GM21717 (cell line): ENCODE results near the gene TMEM63C.
"Not testable (repeated sequence)": the region's sequence is repeated elsewhere in the genome, so short reads cannot be mapped to it uniquely, and the experiment has no call there.

ENCODE experiments used
- ATAC-seq: cut with Tn5 transposase; IDR thresholded peaks from one replicate; pipeline ENCODE4 v1.9.1; 2021; ENCODE audit warnings: mild to moderate bottlenecking, moderate library complexity; ENCODE audit not compliant: unreplicated experiment

The TMEM63C gene

DNA sequence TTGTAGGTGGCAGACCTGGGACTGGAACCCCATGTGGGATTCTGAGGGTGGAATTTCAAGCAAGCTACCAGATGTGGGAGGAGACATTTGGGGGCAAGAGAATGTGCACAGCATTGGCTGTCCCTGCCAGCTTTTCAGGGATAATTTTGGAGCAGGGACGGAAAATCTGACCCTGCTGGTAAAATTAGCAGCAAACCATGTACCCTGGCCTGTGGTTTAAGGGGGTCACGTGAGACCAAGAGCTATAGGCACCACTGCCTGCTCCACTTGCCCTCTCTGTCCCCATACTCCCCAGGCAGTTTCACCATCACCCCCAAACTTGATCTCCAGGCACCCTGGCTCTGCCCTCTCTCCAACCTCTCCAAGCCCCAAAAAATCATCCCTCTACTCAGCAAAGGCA, 26.5 kb upstream of the TMEM63C start:
- ATAC-seq, result no peak

DNA sequence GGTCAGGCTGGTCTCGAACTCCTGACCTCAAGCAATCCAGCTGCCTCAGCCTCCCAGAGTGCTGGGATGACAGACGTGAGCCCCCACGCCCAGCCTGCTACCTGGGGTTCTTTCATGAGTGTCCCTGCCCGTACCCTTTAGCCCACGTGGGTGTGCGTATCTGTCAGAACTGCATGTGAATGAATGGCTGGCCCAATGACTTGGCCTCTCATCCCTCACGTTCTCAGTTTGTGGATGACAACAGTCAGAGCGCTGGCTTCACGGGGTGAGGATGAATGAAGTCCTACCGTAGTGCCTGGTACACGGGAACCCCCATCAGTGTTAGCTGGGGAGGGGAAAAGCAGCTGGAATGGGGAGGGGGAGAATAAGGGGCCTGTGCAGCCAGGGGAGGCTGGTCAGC, 23.9 kb upstream of the TMEM63C start:
- no peak for ATAC-seq

DNA sequence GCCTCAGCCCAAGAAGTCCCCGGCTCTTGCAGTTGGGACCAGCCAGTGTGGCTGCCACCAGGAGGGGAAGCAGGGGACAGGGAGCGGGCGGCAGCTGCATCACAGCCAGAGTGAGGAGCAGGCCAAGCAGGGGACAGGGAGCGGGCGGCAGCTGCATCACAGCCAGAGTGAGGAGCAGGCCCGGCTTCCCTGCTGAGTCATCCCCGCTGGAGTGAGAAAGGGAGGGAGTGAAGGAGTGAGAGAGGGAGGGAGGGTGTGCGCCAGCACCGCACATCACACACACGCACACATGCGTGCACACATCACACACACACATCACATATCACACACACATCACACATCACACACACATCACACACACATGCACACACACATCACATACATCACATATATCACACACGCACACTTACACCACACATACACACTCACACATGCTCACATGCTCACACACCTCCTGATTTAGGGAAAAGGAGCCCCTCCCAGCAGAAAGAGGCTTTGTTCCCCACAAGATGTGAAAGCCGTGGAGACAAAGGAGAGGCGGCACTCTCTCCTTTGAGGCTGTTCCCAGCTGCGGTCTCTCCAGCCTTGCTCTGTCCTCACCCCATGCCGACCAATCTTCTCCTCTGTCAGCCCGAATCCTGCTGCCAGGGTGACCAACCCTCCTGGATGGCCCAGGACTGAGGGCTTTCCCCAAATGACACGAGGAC, 23.3 kb upstream of the TMEM63C start:
- no peak for ATAC-seq

DNA sequence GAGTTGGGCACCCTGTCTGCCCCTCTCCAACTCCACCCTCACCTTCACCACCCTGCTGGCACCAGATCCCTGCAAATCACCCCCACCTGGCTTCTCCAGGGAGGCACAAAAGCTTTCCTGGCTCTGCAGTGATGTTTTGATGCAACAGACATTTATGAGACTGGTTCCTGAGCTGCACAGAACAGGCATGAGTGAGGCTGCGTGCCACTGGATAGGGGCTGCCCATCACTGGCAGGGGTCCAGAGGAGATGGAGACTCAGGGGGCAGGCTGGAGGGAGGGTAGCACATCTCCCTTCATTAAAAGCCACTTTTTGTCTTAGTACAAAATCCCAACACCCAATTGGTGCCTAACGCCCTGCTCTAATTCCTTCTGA, 22.7 kb upstream of the TMEM63C start:
- ATAC-seq, result no peak

DNA sequence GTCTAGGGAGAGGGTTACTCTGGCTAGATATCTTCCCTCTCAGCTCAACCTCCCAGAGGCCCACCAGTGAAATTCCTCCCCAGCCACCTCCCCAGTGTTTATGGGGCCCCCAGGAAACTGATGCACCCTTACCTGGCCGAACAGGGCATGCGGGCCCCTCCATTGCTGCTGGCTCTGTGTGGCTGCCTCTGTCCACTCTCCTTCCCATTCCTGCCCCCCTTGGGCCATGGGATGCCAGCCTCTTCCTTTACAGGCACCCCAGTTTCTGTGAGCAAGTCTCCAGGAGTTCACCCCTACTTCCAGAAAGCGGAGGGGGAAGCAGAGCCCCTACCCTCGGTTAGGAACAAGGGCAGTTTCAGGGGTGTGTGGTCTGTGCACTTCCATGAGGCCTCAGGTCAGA, 20.6 kb upstream of the TMEM63C start:
- no peak for ATAC-seq

DNA sequence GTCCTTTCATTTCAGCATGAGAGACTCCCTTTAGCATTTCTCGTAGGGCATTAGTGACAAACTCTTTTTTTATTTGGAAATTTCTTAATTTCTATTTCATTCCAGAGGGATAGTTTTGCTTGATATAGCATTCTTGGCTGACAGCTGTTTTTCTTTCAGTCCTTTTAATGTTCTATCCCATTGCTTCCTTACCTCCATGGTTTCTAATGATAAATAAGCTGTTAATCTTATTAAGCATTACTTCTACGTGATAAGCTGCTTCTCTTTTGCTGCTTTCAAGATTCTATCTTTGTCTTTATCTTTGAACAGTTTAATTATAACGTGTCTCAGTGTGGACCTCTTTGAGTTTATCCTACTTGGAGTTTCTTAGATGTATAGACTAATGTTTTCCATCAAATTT, 11.6 kb upstream of the TMEM63C start:
- no peak for ATAC-seq

DNA sequence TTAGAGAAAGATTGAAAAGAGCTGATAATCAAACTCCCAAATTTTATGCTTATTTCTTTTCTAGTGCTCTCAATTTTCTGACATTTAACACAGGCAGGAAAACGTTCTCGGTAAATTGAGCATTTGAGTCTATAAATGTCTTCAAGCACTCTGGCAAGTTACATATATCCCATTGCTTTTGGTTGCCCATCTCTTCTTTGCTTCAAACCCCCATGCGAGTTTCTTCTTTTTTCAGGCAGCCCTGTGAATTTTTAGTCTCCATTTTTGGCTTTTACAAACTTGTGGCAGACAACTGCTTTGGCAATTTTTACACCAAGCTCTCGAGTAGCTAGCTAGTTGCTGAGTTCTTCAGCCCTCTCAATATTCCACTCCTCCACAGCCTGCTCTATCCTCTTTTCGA, 8.7 kb upstream of the TMEM63C start:
- ATAC-seq, result no peak

DNA sequence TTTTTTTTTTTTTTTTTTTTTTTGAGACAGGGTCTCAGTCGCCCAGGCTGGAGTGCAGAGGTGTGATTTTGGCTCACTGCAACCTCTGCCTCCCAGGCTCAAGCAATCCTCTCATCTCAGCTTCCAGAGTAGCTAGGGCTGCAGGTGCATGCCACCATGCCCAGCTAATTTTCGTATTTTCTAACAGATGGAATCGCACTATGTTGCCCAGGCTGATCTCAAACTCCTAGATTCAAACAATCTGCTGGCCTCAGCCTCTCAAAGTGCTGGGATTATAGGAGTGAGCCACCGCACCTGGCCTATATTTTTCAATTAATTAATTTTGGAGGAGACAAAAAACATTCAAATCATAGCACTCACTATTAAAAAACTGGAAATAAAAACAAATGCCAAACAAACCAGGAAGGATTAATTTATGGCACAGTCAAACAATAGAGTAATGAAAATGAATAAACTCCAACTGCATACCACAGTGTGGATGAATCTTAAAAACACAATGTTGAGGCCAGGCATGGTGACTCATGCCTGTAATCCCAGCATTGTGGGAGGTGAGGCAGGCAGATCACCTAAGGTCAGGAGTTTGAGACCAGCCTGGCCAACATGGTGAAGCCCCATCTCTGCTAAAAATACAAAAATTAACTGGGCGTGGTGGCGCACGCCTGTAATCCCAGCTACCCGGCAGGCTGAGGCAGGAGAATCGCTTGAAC, 7.5 kb upstream of the TMEM63C start:
- ATAC-seq, result not testable (repeated sequence)

DNA sequence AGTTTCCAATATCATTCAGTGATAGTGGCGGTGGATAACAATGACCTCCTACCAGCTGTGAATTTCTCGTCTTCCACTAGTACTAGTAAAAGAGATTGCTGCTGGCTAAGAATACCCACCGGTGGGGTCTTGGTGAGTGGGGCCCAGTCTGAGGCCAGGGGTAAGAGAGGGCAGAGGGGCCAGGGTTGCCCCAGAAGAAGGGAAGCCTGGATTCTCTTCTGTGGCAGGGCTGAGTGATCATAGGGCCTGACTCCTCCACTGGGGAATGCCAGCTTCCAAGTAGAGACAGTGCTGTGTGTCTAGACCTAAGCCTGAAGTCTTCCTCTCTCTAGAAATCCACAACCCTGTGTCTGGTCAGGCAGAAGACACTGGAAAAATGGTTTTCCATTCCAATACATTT, 5.8 kb upstream of the TMEM63C start:
- ATAC-seq, result no peak

DNA sequence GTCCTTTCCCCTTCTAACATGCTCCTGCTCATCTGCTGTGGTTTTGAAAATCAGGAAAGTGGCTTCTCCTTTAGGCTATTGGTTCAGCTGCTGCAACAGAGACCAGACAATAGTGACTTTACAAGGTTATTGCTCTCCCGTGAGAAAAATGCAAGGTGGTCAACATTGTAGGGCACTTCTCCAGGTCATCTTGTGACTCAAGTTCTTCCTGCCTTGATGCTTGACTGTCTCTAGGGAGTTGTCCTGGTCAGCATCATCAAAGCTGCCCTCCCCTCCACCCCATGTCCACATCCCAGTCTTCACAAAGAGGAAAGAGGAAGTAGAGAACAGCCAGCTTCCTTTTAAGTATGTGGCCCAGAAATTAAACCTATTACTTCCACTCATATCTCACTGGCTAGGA, 3.9 kb upstream of the TMEM63C start:
- no peak for ATAC-seq

DNA sequence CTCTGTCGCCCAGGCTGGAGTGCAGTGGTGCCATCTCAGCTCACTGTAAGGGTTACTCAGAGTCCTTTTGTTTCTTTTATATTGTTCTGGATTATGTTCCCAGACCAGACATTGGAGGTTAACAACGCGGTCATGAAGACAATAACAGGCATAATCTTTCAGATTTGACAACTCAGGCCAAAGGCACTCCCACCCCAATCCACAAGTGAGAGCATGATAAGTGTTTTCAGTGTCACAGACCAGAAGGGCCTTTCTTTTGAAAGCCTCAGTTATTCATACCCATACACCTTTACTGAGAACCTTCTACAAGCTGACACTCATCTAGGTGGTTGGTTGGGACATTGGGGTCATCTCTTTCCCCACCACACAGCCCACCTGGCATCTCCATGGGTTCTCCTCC, 2.9 kb upstream of the TMEM63C start:
- ATAC-seq, result no peak

DNA sequence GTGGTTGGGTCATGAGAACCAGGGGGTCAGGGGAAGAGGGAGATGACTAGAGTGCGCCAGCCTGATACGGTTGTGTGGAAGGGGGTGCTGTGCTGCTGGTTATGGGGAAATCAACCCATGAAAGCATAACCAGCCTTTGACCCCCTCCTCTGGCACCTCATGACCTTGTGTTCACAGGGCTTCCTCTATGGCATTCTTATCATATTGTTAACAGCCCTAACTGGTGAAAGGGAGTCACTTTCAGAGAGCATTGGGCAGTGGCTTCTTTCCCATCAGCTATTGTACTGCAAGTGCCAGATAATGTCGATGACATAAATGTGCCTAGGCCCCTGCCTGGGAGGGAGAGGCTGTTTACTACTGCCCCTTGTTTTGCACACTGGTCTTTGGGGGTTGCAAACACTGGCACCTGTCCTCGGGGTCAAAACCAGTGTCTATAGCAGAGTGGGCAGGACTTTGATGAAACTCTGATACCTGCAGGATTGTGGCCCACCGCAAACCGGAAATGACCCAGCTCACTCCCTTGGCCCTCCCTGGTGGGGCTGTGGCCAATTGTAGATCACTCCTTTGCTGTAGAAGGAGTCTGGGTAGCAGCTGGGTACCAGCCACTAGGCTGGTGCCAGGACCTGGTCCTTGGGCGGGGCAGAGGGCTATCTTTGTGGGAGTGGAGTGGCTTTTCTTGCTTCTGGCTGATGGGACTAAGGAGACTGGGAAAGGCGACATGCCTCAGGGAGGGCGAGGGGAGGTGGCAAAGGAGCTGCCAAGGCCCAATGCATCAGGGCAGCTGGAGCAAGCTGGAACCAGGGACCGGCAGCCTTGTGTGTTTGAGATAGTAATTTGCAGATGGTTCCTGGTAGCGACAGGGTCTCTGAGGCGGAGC, 634 bp upstream of the TMEM63C start:
- no peak for ATAC-seq

DNA sequence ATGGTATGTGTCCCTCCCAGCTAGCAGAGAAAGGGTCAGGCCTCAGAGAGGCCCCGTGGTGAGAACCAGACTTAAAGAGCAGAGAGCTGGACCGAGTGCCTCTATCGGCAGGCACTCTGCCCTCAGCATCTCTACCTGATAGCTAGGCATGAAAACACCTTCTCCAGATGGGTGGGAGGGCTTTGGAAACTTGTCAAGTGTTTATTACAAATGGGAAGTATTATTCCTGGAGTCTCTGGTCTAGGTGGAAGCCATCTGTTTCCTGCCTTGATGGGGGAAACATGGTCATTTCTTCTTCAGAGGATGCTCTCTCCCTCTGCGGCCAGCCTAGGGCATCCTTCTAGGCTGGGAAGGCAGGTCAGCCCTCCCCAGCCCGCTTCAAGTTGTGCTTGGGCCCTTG, 2.3 kb downstream of the TMEM63C start:
- ATAC-seq, result no peak

DNA sequence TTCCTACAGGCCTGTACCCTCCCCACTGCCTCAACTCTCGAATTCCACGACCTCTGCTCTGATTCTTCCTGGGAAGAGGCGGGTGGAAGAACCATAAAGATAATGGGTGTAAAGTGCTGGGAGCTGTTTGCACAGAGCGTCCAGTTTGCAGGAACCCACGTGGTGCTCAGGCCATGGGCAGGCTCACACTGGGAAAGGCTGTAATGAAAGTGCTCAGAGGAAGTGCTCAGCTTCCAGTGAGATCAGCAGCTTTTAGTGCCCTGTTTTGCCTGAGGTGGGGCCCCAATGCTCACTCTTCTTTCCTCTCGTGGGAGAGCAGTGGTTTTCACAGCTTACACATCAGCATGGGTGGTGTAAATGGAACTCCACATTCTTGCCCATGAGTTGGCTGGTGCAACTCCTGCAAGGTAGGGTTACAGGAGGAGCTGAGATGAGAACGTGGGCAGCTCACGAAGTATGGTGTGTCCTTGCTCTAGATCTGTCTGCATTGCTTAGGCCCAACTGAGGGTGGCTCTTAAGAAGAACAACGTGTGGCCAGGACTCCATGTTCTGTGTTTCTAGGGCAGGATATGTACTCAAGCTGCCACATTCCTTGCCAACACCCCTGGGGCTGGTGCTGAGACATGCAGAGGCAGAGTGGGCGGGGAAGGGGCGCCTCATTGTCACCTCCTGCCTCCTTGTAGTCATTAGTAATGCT, 2.9 kb downstream of the TMEM63C start:
- ATAC-seq, result no peak

DNA sequence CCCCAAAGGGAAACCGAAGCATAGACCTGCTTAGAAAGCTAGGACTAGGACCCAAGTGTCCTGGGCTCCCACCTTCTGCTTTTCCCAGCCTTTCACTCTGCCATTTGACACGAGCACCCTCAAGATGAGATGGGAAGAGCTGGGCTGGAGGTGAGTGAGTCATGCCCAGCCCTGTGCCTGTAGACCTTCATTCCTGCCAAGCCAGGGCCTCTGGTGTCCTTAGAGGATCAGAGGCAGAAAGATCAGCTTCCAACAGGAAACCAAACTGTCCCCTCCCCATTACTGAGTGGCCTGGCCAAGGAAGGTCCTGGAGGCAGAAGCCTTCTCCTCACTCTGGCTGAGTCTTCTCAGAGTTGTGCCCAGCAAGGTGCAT, 3.5 kb downstream of the TMEM63C start:
- ATAC-seq, result no peak

DNA sequence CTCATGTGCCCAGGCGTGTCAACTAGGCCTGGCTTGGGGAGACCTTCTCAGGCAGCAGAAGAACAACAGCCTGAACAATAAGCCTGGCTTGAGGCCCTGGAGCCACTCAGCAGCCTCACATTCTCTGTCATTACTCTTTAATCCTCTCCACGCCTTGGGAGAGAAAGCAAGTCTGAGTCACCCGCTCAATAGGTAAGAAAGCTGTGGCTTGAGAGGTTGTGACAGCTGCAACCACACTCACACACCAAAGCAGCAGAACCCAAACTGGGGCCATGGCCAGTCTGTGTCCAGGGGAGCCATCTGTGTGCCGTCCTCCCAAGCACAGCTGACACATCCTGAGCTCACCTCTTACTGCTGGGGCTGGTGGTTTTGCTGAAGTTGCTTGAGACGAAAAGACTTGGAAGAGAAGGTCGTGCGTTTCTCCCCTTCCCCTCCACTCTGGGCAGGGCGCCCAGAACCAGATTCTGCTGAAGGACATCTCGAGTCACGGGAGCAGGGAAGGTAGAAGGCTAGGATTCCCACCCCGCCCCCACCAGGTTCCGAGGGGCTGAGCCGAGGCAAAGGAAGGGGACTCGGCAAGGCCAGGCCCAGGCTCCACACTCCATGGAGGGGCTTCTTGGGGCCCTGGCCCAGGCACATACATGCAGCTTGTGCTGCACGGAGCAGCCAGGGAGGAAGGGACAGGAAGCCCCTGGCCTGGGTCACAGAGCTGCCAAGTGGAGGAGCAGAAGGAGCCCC, 5.5 kb downstream of the TMEM63C start:
- no peak for ATAC-seq

DNA sequence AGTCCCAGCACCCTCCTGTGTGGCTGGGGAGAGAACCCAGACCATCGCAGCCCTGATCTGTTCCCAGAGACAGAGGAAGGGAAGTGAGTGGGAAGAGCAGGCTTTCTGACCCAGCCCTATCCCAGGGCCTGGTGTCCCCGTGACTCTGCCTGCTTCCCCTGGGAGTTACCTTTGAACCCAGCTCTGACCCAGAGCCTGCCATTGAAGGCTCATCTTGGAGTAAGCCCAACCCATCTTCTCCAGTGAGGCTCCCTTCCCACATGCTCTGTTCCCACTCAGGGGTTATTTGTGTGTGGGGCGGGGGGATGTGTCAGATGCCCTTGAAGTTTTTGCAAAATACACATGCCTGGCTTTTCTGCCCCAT, 6.0 kb downstream of the TMEM63C start:
- no peak for ATAC-seq

DNA sequence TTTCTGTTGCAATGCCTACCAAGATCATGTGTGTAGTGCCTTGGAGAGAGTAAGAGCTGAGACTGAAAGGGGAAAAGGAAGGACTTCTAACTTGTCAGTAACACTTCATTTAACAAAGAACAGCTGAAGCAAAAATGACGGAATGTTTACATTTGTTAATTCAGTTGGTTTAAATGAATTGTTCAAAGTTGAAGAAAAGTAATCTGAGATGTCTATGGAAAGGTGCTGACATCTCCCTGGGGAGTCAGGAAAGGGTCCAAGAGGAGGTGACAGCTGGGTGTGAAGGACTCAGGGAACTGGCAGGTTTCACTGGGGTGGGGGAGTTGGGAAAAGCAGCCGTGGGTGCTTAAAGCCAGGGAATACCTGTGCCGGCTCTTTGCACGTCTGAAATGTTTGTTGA, 7.9 kb downstream of the TMEM63C start:
- ATAC-seq, result no peak

DNA sequence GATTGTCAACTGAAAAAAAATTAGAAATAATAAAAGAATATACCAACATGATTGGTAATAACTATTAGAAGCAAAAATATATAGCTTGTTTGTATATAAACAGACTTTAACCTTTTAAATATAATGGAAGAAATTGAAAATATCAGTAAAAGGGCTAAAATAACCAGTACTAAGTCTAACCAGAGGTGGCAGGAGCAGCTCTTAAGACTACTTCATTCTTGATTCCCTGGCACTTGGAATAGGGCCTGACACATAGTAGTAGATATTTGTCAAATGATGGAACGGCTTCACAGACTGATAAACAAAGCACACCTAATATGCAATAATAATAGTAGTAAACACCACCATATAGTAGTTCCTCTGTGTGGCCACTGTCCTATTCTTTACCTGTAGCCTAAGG, 9.4 kb downstream of the TMEM63C start:
- no peak for ATAC-seq

DNA sequence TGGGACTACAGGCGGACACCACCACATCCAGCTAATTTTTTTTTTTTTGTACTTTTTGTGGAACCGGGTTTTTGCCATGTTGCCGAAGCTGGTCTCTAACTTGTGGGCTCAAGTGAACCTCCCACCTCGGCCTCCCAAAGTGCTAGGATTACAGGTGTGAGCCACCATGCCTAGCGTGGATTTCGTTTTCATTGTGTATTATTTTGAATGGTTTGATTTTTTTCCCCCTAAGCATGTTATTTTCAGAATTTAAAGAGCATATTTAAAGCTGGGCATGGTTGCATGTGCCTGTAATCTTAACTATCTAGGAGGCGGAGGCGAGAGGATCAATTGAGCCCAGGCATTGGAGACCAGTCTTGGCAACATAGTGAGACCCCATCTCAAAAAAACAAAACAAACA, 13.1 kb downstream of the TMEM63C start:
- ATAC-seq, result no peak

DNA sequence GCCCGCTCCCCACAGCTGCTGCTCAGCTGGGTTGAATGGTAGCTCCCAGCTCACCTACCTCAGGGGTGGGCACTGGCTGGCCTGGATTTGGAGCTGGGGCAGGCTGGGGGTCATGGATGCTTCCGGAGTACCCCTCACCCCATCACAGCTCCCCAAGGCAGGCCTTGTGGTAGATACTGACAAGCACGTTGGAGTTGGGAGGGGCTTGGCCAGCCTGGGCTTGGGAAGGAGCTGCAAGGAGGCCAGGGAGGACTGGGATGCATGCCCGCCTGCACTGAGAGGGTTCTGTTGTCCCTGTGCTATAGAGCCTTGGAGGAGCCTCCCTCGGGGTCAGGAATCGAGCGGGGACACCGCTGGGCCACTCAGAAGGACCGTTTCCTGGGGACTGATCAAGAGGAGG, 14.2 kb downstream of the TMEM63C start:
- no peak for ATAC-seq
